ENCODE measurements around the gene DDX51. TPM values are rescaled to one million over a fixed set of nuclear protein-coding genes. Genes with fewer than 3 reads are reported as not detected.

Gene DDX51
- total and polyA plus RNA-seq, 2 experiments from 2014 or later = 12.4 to 18.3 TPM

DNA sequence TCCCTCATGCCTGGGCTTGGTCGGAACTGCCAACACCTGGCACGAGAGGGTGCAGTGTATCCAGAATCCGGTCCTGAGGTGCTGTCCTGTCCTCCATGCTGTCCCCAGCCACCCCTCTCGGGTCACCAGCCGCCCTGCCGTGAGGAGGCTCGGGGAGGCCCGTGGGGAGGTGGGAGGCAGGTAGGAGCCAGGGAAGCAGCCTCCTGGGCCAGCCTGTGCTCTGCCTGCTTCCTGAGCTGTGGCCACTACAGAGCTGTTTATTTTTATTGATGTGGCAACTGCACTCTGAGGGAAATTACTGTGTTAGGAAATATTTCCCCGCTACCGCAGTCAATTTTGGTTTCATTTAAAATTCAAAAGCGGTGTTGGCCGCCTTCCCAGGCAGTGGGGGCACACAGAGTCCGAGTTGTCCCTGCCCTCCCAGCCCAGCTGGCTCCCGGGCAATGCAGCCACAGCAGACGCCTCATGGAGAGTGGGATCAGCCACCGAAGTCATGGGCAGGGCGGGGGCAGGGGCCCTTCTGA is 18.5 kb upstream of the DDX51 start:
- Histone ChIP-seq H4K20me1 (replicated peaks; ENCODE audit: insufficient read depth) (no peaks in the 10 kb centered on the region), H2AFZ (no peak overlapping the region), H3K36me3 (ENCODE audit: insufficient read depth) (no peaks in the 10 kb centered on the region)

More for the DNA sequence above, 18.5 kb upstream of the DDX51 start:
- no peaks in the 10 kb centered on the region for H3K9me2 ChIP-seq (ENCODE audit: insufficient read depth)
- no peaks in the 10 kb centered on the region; the same call in 1 of the 3 replicates for H3K36me3 Mint-ChIP-seq (ENCODE audit: low read depth)
- peaks cover 13% of the 10 kb centered on the region for H3K9me3 Mint-ChIP-seq
- no peak overlapping the region for H3K4me3 ChIP-seq
- no peak overlapping the region for H3K27ac Mint-ChIP-seq
- ATAC-seq = no peak
- no peaks in the 10 kb centered on the region for H3K4me1 Mint-ChIP-seq
- no peak for TF ChIP-seq STAT1 (IDR thresholded peaks at IDR 0.05; ENCODE audit: unreplicated experiment)
- TF ChIP-seq, protein P1, sequence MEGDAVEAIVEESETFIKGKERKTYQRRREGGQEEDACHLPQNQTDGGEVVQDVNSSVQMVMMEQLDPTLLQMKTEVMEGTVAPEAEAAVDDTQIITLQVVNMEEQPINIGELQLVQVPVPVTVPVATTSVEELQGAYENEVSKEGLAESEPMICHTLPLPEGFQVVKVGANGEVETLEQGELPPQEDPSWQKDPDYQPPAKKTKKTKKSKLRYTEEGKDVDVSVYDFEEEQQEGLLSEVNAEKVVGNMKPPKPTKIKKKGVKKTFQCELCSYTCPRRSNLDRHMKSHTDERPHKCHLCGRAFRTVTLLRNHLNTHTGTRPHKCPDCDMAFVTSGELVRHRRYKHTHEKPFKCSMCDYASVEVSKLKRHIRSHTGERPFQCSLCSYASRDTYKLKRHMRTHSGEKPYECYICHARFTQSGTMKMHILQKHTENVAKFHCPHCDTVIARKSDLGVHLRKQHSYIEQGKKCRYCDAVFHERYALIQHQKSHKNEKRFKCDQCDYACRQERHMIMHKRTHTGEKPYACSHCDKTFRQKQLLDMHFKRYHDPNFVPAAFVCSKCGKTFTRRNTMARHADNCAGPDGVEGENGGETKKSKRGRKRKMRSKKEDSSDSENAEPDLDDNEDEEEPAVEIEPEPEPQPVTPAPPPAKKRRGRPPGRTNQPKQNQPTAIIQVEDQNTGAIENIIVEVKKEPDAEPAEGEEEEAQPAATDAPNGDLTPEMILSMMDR (conservative IDR thresholded peaks at IDR 0.05; ENCODE audit: low read depth in 2 of 2) = no peak
- no peak for TF ChIP-seq EZH2 (IDR thresholded peaks at IDR 0.05; ENCODE audit: low read depth, unreplicated experiment)
- TF ChIP-seq JUNB (IDR thresholded peaks at IDR 0.05; ENCODE audit: unreplicated experiment) = no peak
- TF ChIP-seq, protein P2, sequence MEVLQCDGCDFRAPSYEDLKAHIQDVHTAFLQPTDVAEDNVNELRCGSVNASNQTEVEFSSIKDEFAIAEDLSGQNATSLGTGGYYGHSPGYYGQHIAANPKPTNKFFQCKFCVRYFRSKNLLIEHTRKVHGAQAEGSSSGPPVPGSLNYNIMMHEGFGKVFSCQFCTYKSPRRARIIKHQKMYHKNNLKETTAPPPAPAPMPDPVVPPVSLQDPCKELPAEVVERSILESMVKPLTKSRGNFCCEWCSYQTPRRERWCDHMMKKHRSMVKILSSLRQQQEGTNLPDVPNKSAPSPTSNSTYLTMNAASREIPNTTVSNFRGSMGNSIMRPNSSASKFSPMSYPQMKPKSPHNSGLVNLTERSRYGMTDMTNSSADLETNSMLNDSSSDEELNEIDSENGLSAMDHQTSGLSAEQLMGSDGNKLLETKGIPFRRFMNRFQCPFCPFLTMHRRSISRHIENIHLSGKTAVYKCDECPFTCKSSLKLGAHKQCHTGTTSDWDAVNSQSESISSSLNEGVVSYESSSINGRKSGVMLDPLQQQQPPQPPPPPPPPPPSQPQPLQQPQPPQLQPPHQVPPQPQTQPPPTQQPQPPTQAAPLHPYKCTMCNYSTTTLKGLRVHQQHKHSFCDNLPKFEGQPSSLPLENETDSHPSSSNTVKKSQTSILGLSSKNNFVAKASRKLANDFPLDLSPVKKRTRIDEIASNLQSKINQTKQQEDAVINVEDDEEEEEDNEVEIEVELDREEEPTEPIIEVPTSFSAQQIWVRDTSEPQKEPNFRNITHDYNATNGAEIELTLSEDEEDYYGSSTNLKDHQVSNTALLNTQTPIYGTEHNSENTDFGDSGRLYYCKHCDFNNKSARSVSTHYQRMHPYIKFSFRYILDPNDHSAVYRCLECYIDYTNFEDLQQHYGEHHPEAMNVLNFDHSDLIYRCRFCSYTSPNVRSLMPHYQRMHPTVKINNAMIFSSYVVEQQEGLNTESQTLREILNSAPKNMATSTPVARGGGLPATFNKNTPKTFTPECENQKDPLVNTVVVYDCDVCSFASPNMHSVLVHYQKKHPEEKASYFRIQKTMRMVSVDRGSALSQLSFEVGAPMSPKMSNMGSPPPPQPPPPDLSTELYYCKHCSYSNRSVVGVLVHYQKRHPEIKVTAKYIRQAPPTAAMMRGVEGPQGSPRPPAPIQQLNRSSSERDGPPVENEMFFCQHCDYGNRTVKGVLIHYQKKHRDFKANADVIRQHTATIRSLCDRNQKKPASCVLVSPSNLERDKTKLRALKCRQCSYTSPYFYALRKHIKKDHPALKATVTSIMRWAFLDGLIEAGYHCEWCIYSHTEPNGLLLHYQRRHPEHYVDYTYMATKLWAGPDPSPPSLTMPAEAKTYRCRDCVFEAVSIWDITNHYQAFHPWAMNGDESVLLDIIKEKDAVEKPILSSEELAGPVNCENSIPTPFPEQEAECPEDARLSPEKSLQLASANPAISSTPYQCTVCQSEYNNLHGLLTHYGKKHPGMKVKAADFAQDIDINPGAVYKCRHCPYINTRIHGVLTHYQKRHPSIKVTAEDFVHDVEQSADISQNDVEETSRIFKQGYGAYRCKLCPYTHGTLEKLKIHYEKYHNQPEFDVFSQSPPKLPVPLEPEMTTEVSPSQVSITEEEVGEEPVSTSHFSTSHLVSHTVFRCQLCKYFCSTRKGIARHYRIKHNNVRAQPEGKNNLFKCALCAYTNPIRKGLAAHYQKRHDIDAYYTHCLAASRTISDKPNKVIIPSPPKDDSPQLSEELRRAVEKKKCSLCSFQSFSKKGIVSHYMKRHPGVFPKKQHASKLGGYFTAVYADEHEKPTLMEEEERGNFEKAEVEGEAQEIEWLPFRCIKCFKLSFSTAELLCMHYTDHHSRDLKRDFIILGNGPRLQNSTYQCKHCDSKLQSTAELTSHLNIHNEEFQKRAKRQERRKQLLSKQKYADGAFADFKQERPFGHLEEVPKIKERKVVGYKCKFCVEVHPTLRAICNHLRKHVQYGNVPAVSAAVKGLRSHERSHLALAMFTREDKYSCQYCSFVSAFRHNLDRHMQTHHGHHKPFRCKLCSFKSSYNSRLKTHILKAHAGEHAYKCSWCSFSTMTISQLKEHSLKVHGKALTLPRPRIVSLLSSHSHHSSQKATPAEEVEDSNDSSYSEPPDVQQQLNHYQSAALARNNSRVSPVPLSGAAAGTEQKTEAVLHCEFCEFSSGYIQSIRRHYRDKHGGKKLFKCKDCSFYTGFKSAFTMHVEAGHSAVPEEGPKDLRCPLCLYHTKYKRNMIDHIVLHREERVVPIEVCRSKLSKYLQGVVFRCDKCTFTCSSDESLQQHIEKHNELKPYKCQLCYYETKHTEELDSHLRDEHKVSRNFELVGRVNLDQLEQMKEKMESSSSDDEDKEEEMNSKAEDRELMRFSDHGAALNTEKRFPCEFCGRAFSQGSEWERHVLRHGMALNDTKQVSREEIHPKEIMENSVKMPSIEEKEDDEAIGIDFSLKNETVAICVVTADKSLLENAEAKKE (CRISPR knock-in tag; IDR thresholded peaks at IDR 0.05) = no peak
- TF ChIP-seq ZNF114 (CRISPR knock-in tag; IDR thresholded peaks at IDR 0.05) = no peak
- TF ChIP-seq, protein P3, sequence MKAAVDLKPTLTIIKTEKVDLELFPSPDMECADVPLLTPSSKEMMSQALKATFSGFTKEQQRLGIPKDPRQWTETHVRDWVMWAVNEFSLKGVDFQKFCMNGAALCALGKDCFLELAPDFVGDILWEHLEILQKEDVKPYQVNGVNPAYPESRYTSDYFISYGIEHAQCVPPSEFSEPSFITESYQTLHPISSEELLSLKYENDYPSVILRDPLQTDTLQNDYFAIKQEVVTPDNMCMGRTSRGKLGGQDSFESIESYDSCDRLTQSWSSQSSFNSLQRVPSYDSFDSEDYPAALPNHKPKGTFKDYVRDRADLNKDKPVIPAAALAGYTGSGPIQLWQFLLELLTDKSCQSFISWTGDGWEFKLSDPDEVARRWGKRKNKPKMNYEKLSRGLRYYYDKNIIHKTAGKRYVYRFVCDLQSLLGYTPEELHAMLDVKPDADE (IDR thresholded peaks at IDR 0.05) = no peak
- TF ChIP-seq CREB1 (CRISPR knock-in tag; IDR thresholded peaks at IDR 0.05; ENCODE audit: low read depth) = no peak
- no peak for TF ChIP-seq ZNF331 (CRISPR knock-in tag; IDR thresholded peaks at IDR 0.05; ENCODE audit: low read depth)
- TF ChIP-seq, protein P4, sequence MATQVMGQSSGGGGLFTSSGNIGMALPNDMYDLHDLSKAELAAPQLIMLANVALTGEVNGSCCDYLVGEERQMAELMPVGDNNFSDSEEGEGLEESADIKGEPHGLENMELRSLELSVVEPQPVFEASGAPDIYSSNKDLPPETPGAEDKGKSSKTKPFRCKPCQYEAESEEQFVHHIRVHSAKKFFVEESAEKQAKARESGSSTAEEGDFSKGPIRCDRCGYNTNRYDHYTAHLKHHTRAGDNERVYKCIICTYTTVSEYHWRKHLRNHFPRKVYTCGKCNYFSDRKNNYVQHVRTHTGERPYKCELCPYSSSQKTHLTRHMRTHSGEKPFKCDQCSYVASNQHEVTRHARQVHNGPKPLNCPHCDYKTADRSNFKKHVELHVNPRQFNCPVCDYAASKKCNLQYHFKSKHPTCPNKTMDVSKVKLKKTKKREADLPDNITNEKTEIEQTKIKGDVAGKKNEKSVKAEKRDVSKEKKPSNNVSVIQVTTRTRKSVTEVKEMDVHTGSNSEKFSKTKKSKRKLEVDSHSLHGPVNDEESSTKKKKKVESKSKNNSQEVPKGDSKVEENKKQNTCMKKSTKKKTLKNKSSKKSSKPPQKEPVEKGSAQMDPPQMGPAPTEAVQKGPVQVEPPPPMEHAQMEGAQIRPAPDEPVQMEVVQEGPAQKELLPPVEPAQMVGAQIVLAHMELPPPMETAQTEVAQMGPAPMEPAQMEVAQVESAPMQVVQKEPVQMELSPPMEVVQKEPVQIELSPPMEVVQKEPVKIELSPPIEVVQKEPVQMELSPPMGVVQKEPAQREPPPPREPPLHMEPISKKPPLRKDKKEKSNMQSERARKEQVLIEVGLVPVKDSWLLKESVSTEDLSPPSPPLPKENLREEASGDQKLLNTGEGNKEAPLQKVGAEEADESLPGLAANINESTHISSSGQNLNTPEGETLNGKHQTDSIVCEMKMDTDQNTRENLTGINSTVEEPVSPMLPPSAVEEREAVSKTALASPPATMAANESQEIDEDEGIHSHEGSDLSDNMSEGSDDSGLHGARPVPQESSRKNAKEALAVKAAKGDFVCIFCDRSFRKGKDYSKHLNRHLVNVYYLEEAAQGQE (IDR thresholded peaks at IDR 0.05; ENCODE audit: unreplicated experiment) = no peak
- no peak for TF ChIP-seq POLR2AphosphoS5 (IDR thresholded peaks at IDR 0.05; ENCODE audit: low read depth)
- TF ChIP-seq NANOG (IDR thresholded peaks at IDR 0.05; ENCODE audit: borderline replicate concordance) = no peak
- TF ChIP-seq EZH2phosphoT487 (IDR thresholded peaks at IDR 0.05; ENCODE audit: unreplicated experiment) = no peak
- H3K4me2 ChIP-seq = no peak overlapping the region
- DNase-seq (ENCODE audit: low spot score) = no peak
- no peaks in the 10 kb centered on the region for H3K27me3 ChIP-seq (ENCODE audit: insufficient read depth)
- no peaks in the 10 kb centered on the region for H3K4me1 ChIP-seq (ENCODE audit: insufficient read depth)
- H3K27me3 Mint-ChIP-seq (ENCODE audit: insufficient read depth, low read depth, poor library complexity) = peaks cover 17% of the 10 kb centered on the region
- no peak overlapping the region for H3K4me3 Mint-ChIP-seq
- H3K27ac ChIP-seq (ENCODE audit: low read depth) = no peak overlapping the region
- no peaks in the 10 kb centered on the region for H3K79me2 ChIP-seq (replicated peaks; ENCODE audit: insufficient read depth)
- H3F3A ChIP-seq (replicated peaks; ENCODE audit: low read depth) = peaks cover 5% of the 10 kb centered on the region

All from GM23338 (cell line).